ENCODE data around the gene CNEP1R1.

DNA sequence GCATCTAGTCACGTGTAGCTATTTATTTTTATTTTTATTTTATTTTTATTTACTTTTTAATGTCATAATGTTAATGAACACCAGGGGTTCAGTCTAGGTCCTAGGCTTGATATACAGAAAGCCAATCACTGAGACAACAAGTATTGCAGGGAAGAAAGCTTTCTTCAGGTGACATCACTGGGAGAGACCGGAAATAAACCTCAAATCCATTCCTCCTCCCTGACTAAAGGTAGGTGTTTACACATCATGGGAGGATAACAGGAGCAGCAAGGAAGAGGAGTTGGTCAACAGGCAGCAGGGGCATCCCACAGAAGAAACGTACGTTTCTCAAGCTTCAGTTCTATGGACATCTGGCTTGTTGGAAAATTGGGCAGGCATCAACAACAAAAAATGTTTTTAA lies 31.2 kb downstream of the CNEP1R1 start:
- TF ChIP-seq EZH2 (IDR thresholded peaks at IDR 0.05; ENCODE audit: insufficient read depth, poor library complexity, severe bottlenecking) (no peak), EZH2phosphoT487 (IDR thresholded peaks at IDR 0.05; ENCODE audit: insufficient read depth, low read depth) (no peak)

All from GM23248 (cell line).